ENCODE measurements around the gene LCTL. TPM values are rescaled to one million over a fixed set of nuclear protein-coding genes. Genes with fewer than 3 reads are reported as not detected.
A peak's percentile ranks its signal among the peaks of the same experiment; 100 is the strongest.

Gene LCTL
- total RNA-seq, 1 donor from 2014 or later = not detected

GRCh38 chr15:66570327-66570726, 4.5 kb upstream of the LCTL start:
- H3K36me3 Mint-ChIP-seq (ENCODE audit: unreplicated experiment) = no peaks in the 10 kb centered on the region
- no peak overlapping the region for H3K4me3 Mint-ChIP-seq (ENCODE audit: unreplicated experiment)
- no peak for TF ChIP-seq CTCF (IDR thresholded peaks at IDR 0.05)
- no peaks in the 10 kb centered on the region for H3K9me3 Mint-ChIP-seq (ENCODE audit: unreplicated experiment)
- peaks cover 17% of the 10 kb centered on the region for H3K4me1 Mint-ChIP-seq (ENCODE audit: unreplicated experiment)
- H3K27me3 Mint-ChIP-seq (ENCODE audit: unreplicated experiment) = no peaks in the 10 kb centered on the region
- no peak overlapping the region for H3K27ac Mint-ChIP-seq (ENCODE audit: unreplicated experiment)
- DNase-seq (ENCODE audit: extremely low spot score, unreplicated experiment) = no peak

DNA sequence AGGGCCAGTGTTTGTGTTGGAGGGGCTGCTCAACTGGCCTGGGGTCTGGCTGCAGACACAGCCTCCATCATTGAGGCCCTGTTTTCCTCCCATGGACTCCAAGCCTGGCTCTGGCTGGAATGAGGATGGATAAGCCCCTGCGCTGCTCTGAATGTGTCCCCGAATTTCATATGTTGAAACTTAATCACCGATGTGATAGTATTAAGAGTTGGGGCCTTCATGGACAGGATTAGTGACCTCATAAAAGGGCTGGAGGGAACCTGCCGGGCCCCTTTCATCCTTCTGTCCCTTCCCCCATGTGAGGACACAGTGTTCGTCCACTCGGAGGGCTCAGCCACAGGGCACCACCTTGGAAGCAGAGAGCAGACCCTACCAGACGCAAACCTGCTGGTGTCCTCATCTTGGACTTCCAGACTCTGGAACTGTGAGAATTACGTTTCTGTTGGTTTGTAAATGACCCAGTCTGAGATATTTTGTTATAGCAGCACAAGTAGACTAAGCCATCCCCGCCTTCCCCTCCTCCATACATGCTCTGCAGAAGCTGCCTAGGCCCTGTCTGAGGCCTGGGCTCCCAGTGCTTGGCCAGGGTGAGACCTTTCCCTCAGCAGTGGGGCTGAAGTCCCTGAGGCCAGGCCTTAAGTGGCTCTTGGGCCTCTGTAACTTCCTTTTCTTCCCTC, 3.8 kb upstream of the LCTL start:
- Mint-ChIP-seq H3K4me3 (ENCODE audit: unreplicated experiment) (no peak overlapping the region), H3K4me1 (ENCODE audit: unreplicated experiment) (peaks cover 17% of the 10 kb centered on the region), H3K9me3 (ENCODE audit: unreplicated experiment) (no peaks in the 10 kb centered on the region), H3K36me3 (ENCODE audit: unreplicated experiment) (no peaks in the 10 kb centered on the region), H3K27me3 (ENCODE audit: unreplicated experiment) (no peaks in the 10 kb centered on the region), H3K27ac (ENCODE audit: unreplicated experiment) (no peak overlapping the region)
- DNase-seq (ENCODE audit: extremely low spot score, unreplicated experiment) = no peak
- TF ChIP-seq CTCF (IDR thresholded peaks at IDR 0.05) = no peak

- H3K27me3 Mint-ChIP-seq (ENCODE audit: unreplicated experiment) = no peaks in the 10 kb centered on the region
- no peaks in the 10 kb centered on the region for H3K9me3 Mint-ChIP-seq (ENCODE audit: unreplicated experiment)
- no peak overlapping the region for H3K4me3 Mint-ChIP-seq (ENCODE audit: unreplicated experiment)
- no peak for TF ChIP-seq CTCF (IDR thresholded peaks at IDR 0.05)
- no peaks in the 10 kb centered on the region for H3K36me3 Mint-ChIP-seq (ENCODE audit: unreplicated experiment)
- peaks cover 17% of the 10 kb centered on the region for H3K4me1 Mint-ChIP-seq (ENCODE audit: unreplicated experiment)
- H3K27ac Mint-ChIP-seq (ENCODE audit: unreplicated experiment) = no peak overlapping the region
- DNase-seq (ENCODE audit: extremely low spot score, unreplicated experiment) = no peak
Measured at GRCh38 chr15:66567897-66568296, 2.1 kb upstream of the LCTL start.

- no peaks in the 10 kb centered on the region for H3K9me3 Mint-ChIP-seq (ENCODE audit: unreplicated experiment)
- peak; percentile 79 for TF ChIP-seq CTCF (IDR thresholded peaks at IDR 0.05)
- no peak overlapping the region for H3K4me3 Mint-ChIP-seq (ENCODE audit: unreplicated experiment)
- peak overlapping the region; percentile 72 for H3K27ac Mint-ChIP-seq (ENCODE audit: unreplicated experiment)
- peaks cover 17% of the 10 kb centered on the region for H3K4me1 Mint-ChIP-seq (ENCODE audit: unreplicated experiment)
- no peak for DNase-seq (ENCODE audit: extremely low spot score, unreplicated experiment)
- no peaks in the 10 kb centered on the region for H3K36me3 Mint-ChIP-seq (ENCODE audit: unreplicated experiment)
- H3K27me3 Mint-ChIP-seq (ENCODE audit: unreplicated experiment) = no peaks in the 10 kb centered on the region
Measured at GRCh38 chr15:66566963-66567531, 1.2 kb upstream of the LCTL start.

DNA sequence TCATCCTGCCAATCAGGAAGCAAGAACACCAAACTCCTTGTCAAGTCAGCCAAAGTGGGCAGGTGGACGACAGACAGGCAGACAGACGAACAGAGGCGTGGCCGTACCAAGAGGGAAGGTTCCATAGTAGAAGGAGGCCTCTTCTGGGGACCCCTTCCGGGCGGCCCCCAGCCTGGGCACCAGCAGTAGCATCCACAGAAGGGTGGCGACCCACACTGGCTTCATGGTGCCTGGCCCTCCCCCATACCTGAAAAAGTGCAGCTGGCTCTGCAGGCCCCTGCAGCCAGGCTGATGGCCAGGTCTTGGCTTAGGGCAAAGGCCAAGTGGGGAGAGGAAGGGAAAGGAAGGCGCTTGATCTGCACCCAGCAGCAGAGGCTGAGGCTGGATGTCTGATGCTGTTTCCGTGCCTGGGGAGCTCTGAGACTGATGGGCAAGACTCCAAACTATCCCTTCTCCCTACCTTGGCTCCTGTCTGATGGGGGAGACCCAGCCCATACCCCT, 607 bp downstream of the LCTL start:
- peak; percentile 70 for DNase-seq (ENCODE audit: extremely low spot score, unreplicated experiment)
- no peak overlapping the region for H3K27ac Mint-ChIP-seq (ENCODE audit: unreplicated experiment)
- H3K4me3 Mint-ChIP-seq (ENCODE audit: unreplicated experiment) = no peak overlapping the region
- H3K4me1 Mint-ChIP-seq (ENCODE audit: unreplicated experiment) = peaks cover 17% of the 10 kb centered on the region
- H3K9me3 Mint-ChIP-seq (ENCODE audit: unreplicated experiment) = no peaks in the 10 kb centered on the region
- H3K27me3 Mint-ChIP-seq (ENCODE audit: unreplicated experiment) = no peaks in the 10 kb centered on the region
- no peaks in the 10 kb centered on the region for H3K36me3 Mint-ChIP-seq (ENCODE audit: unreplicated experiment)
- TF ChIP-seq CTCF (IDR thresholded peaks at IDR 0.05) = no peak
